GM19328 (cell line): ENCODE measurements around the gene LMX1A.

Experiments
- ATAC-seq: cut with Tn5 transposase; IDR thresholded peaks from one replicate; pipeline ENCODE4 v1.9.1; 2021; ENCODE audit warnings: mild to moderate bottlenecking, moderate library complexity; ENCODE audit not compliant: unreplicated experiment

Gene LMX1A

GRCh38 chr1:165325460-165326203 lies 30.9 kb downstream of the LMX1A start:
- no peak for ATAC-seq

- ATAC-seq: no peak
Measured at GRCh38 chr1:165324050-165324449, 32.5 kb downstream of the LMX1A start.

- no peak for ATAC-seq
Measured at GRCh38 chr1:165317612-165318011, 38.9 kb downstream of the LMX1A start.

GRCh38 chr1:165316153-165316772 lies 40.3 kb downstream of the LMX1A start:
- ATAC-seq: no peak

GRCh38 chr1:165315481-165315880 lies 41.0 kb downstream of the LMX1A start:
- no peak for ATAC-seq

- ATAC-seq: no peak
Measured at GRCh38 chr1:165313903-165314302, 42.6 kb downstream of the LMX1A start.

GRCh38 chr1:165312591-165312990 lies 43.9 kb downstream of the LMX1A start:
- ATAC-seq: no peak

GRCh38 chr1:165306543-165307434 lies 49.7 kb downstream of the LMX1A start:
- ATAC-seq: no peak

GRCh38 chr1:165303386-165303785 lies 53.1 kb downstream of the LMX1A start:
- no peak for ATAC-seq

- ATAC-seq: no peak
Measured at GRCh38 chr1:165300400-165300903, 56.1 kb downstream of the LMX1A start.

GRCh38 chr1:165298203-165298820 lies 58.2 kb downstream of the LMX1A start:
- ATAC-seq: no peak

GRCh38 chr1:165296205-165296604 lies 60.3 kb downstream of the LMX1A start:
- no peak for ATAC-seq

- ATAC-seq: no peak
Measured at GRCh38 chr1:165290148-165290547, 66.4 kb downstream of the LMX1A start.

- ATAC-seq: no peak
Measured at GRCh38 chr1:165289556-165289955, 67.0 kb downstream of the LMX1A start.

- no peak for ATAC-seq
Measured at GRCh38 chr1:165288350-165289120, 68.0 kb downstream of the LMX1A start.

- ATAC-seq: no peak
Measured at GRCh38 chr1:165287781-165288180, 68.7 kb downstream of the LMX1A start.

- no peak for ATAC-seq
Measured at GRCh38 chr1:165287329-165287728, 69.2 kb downstream of the LMX1A start.

GRCh38 chr1:165284454-165284853 lies 72.1 kb downstream of the LMX1A start:
- ATAC-seq: no peak

GRCh38 chr1:165281207-165281901 lies 75.2 kb downstream of the LMX1A start:
- ATAC-seq: no peak

GRCh38 chr1:165279882-165280281 lies 76.6 kb downstream of the LMX1A start:
- ATAC-seq: no peak
